HL-60 (cell line): Measurements from ENCODE around the gene IQSEC3.

Experiments
- DNase-seq, 2 experiments: peaks; one replicate each; pipeline ENCODE4 v3.0.0-alpha.2; 2010 to 2020; ENCODE audit warnings: low read depth in 1 of 2, low spot score in 1 of 2
- H3K27ac ChIP-seq: fragments of 250-450 bp; sonication (Bioruptor Pico); replicated peaks from 2 replicates; pipeline ENCODE4 v1.5.1; 2020; ENCODE audit warnings: mild to moderate bottlenecking, moderate library complexity
- H3K27me3 ChIP-seq: fragments of 250-450 bp; sonication (Bioruptor Pico); 2 replicates; pipeline ENCODE4 v1.5.1; 2021; ENCODE audit warnings: mild to moderate bottlenecking, moderate library complexity; ENCODE audit not compliant: insufficient read depth, poor library complexity, severe bottlenecking
- H3K4me3 ChIP-seq: replicated peaks from 2 replicates; pipeline ENCODE4 v1.5.1; 2011; ENCODE audit warnings: mild to moderate bottlenecking, control low read depth, low read length; ENCODE audit not compliant: insufficient read depth
- GABPA ChIP-seq: IDR thresholded peaks from 2 replicates; pipeline ENCODE4 v1.6.1; 2012; ENCODE audit warnings: low read depth
- POLR2AphosphoS5 ChIP-seq: IDR thresholded peaks from 2 replicates; pipeline ENCODE4 v1.6.1; 2012; ENCODE audit warnings: low read depth
- SPI1 ChIP-seq: IDR thresholded peaks from 2 replicates; pipeline ENCODE4 v1.6.1; 2012; ENCODE audit warnings: low read depth, mild to moderate bottlenecking, borderline replicate concordance
- TF ChIP-seq, protein P1 (sequence below): IDR thresholded peaks from 2 replicates; pipeline ENCODE4 v1.6.1; 2012; ENCODE audit warnings: low read depth; ENCODE audit not compliant: insufficient replicate concordance
- TF ChIP-seq, protein P2 (sequence below): IDR thresholded peaks from one replicate; pipeline ENCODE4 v1.5.1; 2011; ENCODE audit warnings: low read length, control low read depth, inconsistent platforms; ENCODE audit not compliant: insufficient read depth

The IQSEC3 gene

DNA sequence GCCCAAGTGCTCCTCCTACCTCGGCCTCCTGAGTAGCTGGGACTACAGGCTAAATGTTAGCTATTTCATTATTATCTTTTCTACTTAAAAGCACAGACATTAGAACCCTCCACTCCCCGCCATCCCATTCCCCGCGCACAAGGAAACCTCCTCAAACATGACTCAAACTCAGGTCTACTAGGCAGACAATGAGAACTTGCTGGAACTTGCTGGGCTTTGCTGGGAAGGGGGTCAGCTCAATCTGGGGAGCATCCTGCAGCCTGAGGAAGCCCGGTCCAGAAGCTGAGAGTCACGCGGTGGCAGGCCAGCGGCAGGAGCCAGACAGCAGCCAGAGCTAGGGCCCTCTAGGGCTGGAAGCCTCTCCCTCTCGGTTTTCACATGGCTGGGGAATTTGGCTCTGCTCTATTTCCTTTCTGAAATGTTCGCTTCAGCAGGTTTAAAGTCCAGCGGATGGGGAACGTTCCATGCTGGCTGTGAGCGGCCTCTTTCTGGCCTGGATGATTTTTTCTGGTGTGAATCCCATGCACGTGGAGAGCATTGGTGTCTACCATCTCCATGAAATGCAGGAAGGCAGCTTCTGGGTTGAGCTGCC is 78.9 kb downstream of the IQSEC3 start:
- no peak overlapping the region for H3K27ac ChIP-seq
- peaks cover 4% of the 10 kb centered on the region for H3K27me3 ChIP-seq
- H3K4me3 ChIP-seq = no peak overlapping the region
- DNase-seq = no peak
- no peak for TF ChIP-seq GABPA
- no peak for TF ChIP-seq SPI1
- no peak for TF ChIP-seq POLR2AphosphoS5
- TF ChIP-seq, protein P1, sequence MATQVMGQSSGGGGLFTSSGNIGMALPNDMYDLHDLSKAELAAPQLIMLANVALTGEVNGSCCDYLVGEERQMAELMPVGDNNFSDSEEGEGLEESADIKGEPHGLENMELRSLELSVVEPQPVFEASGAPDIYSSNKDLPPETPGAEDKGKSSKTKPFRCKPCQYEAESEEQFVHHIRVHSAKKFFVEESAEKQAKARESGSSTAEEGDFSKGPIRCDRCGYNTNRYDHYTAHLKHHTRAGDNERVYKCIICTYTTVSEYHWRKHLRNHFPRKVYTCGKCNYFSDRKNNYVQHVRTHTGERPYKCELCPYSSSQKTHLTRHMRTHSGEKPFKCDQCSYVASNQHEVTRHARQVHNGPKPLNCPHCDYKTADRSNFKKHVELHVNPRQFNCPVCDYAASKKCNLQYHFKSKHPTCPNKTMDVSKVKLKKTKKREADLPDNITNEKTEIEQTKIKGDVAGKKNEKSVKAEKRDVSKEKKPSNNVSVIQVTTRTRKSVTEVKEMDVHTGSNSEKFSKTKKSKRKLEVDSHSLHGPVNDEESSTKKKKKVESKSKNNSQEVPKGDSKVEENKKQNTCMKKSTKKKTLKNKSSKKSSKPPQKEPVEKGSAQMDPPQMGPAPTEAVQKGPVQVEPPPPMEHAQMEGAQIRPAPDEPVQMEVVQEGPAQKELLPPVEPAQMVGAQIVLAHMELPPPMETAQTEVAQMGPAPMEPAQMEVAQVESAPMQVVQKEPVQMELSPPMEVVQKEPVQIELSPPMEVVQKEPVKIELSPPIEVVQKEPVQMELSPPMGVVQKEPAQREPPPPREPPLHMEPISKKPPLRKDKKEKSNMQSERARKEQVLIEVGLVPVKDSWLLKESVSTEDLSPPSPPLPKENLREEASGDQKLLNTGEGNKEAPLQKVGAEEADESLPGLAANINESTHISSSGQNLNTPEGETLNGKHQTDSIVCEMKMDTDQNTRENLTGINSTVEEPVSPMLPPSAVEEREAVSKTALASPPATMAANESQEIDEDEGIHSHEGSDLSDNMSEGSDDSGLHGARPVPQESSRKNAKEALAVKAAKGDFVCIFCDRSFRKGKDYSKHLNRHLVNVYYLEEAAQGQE = no peak
- TF ChIP-seq, protein P2, sequence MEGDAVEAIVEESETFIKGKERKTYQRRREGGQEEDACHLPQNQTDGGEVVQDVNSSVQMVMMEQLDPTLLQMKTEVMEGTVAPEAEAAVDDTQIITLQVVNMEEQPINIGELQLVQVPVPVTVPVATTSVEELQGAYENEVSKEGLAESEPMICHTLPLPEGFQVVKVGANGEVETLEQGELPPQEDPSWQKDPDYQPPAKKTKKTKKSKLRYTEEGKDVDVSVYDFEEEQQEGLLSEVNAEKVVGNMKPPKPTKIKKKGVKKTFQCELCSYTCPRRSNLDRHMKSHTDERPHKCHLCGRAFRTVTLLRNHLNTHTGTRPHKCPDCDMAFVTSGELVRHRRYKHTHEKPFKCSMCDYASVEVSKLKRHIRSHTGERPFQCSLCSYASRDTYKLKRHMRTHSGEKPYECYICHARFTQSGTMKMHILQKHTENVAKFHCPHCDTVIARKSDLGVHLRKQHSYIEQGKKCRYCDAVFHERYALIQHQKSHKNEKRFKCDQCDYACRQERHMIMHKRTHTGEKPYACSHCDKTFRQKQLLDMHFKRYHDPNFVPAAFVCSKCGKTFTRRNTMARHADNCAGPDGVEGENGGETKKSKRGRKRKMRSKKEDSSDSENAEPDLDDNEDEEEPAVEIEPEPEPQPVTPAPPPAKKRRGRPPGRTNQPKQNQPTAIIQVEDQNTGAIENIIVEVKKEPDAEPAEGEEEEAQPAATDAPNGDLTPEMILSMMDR = no peak

DNA sequence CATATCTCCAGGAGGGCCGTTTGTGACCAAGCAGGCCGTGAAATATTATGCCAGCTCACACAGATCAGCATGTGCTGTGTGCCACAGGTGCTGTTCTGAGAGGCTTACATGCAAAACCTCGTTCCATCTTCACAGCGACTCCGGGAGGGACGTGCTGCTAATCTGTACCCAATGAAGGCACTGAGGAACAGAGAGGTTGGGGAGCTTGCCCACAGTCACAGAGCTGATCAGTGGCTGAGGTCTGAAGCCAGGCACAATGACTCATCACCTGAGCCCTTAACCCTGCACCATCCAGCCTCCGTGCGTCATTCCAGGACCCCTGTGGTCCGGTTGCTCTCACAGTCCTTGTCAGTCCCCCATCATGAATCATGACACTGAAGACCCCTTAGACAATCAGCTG is 80.7 kb downstream of the IQSEC3 start:
- no peak for DNase-seq
- H3K27me3 ChIP-seq = no peaks in the 10 kb centered on the region
- no peak overlapping the region for H3K4me3 ChIP-seq
- TF ChIP-seq GABPA (no peak), POLR2AphosphoS5 (no peak), SPI1 (no peak)
- TF ChIP-seq, protein P2 = no peak
- TF ChIP-seq, protein P1 = no peak
- no peak overlapping the region for H3K27ac ChIP-seq

DNA sequence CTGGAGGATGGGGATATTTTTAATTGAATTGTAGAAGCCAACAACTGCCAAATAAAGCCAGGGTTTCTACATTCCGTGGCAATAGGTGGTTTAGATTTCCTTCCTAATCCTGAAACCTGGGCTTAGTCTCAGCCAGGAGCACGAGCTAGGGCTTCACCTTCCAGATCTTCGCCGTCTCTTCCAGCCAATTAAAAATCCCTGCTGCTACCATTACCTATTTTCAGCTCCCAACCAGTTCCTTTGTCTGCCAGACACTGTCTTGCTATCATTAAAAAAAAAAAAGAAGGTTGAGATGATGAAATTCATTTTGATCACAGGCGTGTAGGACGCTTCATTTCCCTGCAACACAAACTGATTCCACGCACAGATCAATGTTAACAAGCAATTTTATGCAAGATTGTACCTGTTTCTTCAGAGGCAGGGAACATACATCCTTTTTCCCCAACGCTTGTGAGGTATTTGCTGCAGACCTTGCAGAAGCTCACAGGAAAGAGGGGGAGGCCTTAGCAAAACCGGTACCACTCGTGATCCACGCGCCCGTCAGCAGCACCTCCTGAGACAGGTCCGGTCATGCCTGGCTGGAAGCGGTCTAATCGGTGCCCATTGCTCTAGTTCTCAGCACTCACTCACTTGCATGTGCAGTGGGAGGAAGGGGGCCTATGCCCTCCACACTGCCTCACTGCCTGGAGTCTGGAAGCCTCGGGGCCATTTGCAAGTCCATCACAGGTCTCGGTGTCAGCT is 82.3 kb downstream of the IQSEC3 start:
- TF ChIP-seq GABPA (no peak), SPI1 (no peak), POLR2AphosphoS5 (no peak)
- TF ChIP-seq, protein P2 = no peak
- TF ChIP-seq, protein P1 = no peak
- H3K4me3 ChIP-seq = no peak overlapping the region
- DNase-seq = no peak
- H3K27me3 ChIP-seq = no peaks in the 10 kb centered on the region
- no peak overlapping the region for H3K27ac ChIP-seq
